Measurements from ENCODE around the gene RBM43.

DNA sequence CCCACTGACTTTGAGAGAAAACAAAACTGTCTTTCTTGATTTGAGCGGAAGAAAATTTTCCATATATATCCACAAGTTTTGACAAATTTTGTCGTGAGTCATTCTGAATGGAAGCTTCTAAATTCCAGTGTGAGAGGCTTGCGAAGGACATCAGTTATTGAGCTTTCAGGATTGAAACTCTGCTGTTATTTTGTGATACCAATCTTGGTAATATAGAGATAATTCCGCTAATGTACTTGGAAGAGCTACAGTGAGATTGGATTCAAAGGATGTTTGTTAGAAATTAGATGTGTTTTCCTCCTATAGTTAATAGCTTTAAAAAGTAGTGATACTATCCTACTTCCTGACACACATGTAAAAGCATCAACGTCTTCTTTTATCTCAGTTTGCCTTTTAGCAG, 61.4 kb downstream of the RBM43 start:
- TF ChIP-seq, protein P1, sequence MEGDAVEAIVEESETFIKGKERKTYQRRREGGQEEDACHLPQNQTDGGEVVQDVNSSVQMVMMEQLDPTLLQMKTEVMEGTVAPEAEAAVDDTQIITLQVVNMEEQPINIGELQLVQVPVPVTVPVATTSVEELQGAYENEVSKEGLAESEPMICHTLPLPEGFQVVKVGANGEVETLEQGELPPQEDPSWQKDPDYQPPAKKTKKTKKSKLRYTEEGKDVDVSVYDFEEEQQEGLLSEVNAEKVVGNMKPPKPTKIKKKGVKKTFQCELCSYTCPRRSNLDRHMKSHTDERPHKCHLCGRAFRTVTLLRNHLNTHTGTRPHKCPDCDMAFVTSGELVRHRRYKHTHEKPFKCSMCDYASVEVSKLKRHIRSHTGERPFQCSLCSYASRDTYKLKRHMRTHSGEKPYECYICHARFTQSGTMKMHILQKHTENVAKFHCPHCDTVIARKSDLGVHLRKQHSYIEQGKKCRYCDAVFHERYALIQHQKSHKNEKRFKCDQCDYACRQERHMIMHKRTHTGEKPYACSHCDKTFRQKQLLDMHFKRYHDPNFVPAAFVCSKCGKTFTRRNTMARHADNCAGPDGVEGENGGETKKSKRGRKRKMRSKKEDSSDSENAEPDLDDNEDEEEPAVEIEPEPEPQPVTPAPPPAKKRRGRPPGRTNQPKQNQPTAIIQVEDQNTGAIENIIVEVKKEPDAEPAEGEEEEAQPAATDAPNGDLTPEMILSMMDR (IDR thresholded peaks at IDR 0.05) = no peak
- TF ChIP-seq POLR2A (IDR thresholded peaks at IDR 0.05) = no peak
